ENCODE measurements around the gene MCU. TPM values are rescaled to one million over a fixed set of nuclear protein-coding genes. Genes with fewer than 3 reads are reported as not detected.

MCU gene
- total RNA-seq, 1 donor from 2014 or later, result 21.7 TPM

DNA sequence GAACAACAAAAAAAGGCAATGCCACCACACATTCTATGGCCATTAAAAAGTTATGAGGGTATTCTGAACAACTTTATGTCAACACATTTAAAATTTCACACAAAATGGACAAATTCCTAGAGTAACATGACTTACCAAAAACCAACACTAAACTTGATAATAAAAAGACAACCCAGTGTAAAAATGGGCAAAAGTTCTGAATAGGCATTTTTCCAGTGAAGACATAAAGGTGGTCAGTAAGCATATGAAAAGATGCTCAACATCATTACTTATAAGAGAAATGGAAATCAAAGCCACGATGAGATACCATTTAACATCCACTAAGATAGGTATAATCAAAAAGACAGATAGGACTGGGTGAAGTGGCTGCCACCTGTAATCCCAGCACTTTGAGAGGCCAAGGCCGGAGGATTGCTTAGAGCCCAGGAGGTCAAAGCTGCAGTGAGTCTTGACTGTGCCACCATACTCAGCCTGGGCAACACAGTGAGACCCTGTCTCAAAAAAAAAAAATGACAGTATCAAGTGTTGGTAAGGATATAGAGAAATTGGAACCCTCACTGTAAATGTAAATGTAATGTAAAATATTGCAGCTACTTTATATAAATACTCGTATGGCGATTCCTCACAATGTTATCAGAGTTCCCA, 130.5 kb downstream of the MCU start:
- no peaks in the 10 kb centered on the region for H3K4me1 Mint-ChIP-seq
- TF ChIP-seq, protein P1, sequence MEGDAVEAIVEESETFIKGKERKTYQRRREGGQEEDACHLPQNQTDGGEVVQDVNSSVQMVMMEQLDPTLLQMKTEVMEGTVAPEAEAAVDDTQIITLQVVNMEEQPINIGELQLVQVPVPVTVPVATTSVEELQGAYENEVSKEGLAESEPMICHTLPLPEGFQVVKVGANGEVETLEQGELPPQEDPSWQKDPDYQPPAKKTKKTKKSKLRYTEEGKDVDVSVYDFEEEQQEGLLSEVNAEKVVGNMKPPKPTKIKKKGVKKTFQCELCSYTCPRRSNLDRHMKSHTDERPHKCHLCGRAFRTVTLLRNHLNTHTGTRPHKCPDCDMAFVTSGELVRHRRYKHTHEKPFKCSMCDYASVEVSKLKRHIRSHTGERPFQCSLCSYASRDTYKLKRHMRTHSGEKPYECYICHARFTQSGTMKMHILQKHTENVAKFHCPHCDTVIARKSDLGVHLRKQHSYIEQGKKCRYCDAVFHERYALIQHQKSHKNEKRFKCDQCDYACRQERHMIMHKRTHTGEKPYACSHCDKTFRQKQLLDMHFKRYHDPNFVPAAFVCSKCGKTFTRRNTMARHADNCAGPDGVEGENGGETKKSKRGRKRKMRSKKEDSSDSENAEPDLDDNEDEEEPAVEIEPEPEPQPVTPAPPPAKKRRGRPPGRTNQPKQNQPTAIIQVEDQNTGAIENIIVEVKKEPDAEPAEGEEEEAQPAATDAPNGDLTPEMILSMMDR (conservative IDR thresholded peaks at IDR 0.05), result no peak
- H3K27ac Mint-ChIP-seq (ENCODE audit: unreplicated experiment), result no peak overlapping the region
- no peak for DNase-seq (ENCODE audit: low read depth, low spot score)
- H3K27me3 Mint-ChIP-seq (ENCODE audit: low read depth), result no peaks in the 10 kb centered on the region
- peaks cover 8% of the 10 kb centered on the region for H3K9me3 Mint-ChIP-seq
- H3K4me3 Mint-ChIP-seq, result no peak overlapping the region
- H3K36me3 Mint-ChIP-seq (ENCODE audit: low read depth), result peaks cover 4% of the 10 kb centered on the region

DNA sequence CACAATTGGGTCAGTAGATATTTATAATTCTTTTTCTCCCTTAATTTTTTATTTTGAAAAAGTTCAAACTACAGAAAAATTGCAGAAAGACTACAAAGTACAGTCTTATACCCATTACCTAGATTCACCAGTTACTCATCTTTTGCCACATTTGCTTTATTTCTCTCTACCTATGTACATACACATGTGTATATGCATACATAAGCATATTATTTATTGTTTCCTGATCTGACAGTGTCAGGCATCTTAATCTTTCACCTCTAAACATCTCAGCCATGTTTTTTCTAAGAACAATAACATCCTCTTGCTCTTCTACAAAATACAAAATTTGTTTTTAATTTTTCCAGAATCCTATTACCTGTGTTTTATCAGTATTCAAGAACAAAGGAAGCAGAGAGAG, 133.2 kb downstream of the MCU start:
- H3K27me3 Mint-ChIP-seq (ENCODE audit: low read depth), result no peaks in the 10 kb centered on the region
- H3K4me3 Mint-ChIP-seq, result no peak overlapping the region
- DNase-seq (ENCODE audit: low read depth, low spot score), result no peak
- TF ChIP-seq, protein P1 (conservative IDR thresholded peaks at IDR 0.05), result no peak
- peaks cover 8% of the 10 kb centered on the region for H3K9me3 Mint-ChIP-seq
- H3K27ac Mint-ChIP-seq (ENCODE audit: unreplicated experiment), result no peak overlapping the region
- H3K4me1 Mint-ChIP-seq, result no peaks in the 10 kb centered on the region
- H3K36me3 Mint-ChIP-seq (ENCODE audit: low read depth), result peaks cover 4% of the 10 kb centered on the region

DNA sequence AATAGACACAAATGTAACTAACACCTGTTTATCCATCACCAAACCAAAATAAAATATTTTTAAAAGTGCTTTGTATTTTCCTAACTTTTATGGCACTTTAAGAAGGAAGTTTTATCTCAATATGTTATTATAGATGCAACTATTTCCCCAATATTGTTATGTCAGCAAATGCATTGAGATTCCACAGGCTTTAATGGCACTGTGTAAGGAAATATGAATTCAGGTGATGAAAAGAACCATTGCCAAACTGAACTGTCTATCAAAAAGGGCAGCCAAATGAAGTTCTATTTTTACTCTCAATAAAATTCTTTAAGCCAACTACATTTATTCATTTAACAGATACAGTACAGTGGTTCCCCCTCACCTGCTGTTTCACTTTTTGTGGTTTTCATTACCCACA, 134.4 kb downstream of the MCU start:
- H3K36me3 Mint-ChIP-seq (ENCODE audit: low read depth), result peaks cover 4% of the 10 kb centered on the region
- H3K4me3 Mint-ChIP-seq, result no peak overlapping the region
- no peaks in the 10 kb centered on the region for H3K4me1 Mint-ChIP-seq
- peaks cover 8% of the 10 kb centered on the region for H3K9me3 Mint-ChIP-seq
- TF ChIP-seq, protein P1 (conservative IDR thresholded peaks at IDR 0.05), result no peak
- no peaks in the 10 kb centered on the region for H3K27me3 Mint-ChIP-seq (ENCODE audit: low read depth)
- no peak for DNase-seq (ENCODE audit: low read depth, low spot score)
- no peak overlapping the region for H3K27ac Mint-ChIP-seq (ENCODE audit: unreplicated experiment)

DNA sequence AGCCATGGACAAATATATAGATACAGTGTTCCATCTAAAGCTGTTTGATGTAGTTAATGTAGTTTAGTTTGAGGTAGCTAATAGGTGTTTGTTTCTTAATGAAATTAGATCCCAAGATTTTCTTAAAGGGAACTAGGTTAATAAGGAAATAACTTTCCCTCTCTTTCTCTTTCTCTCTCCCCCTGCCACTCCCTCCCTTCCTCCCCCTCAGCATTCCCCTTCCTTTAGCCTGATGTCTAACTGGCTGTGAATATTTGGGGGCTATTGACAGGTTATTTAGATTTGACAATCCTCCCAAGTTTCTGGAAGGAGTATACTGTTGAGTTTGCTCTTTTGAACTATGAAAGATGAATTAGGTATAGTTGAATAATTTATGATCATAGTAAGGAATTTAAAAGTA, 136.4 kb downstream of the MCU start:
- Mint-ChIP-seq H3K4me3 (no peak overlapping the region), H3K27ac (ENCODE audit: unreplicated experiment) (no peak overlapping the region)

DNA sequence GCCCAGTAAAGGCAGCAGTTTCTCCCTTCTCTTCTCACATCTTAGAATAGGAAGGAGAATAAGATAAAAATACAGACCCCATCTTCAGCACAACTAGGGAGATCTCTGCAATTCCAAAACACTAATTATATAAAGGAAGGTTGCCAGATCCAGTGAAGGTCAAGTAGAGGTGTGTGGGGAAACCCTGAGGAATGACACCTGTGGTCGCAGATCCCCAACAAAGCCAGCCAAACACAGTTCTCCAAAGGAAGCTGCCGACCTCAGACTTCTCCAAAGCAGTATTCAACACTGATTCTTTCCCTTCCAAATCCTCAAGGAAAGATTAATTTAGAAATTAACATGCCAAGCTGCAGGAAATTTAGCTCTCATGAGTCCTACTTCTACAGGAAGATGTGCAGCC, 138.7 kb downstream of the MCU start:
- Mint-ChIP-seq H3K4me1 (no peaks in the 10 kb centered on the region), H3K36me3 (ENCODE audit: low read depth) (no peaks in the 10 kb centered on the region), H3K4me3 (no peak overlapping the region), H3K27ac (ENCODE audit: unreplicated experiment) (no peak overlapping the region), H3K9me3 (no peaks in the 10 kb centered on the region), H3K27me3 (ENCODE audit: low read depth) (no peaks in the 10 kb centered on the region)
- no peak for DNase-seq (ENCODE audit: low read depth, low spot score)
- TF ChIP-seq, protein P1 (conservative IDR thresholded peaks at IDR 0.05), result no peak

More for the DNA sequence above, 136.4 kb downstream of the MCU start:
- Mint-ChIP-seq H3K4me1 (no peaks in the 10 kb centered on the region), H3K9me3 (no peaks in the 10 kb centered on the region), H3K36me3 (ENCODE audit: low read depth) (no peaks in the 10 kb centered on the region), H3K27me3 (ENCODE audit: low read depth) (no peaks in the 10 kb centered on the region)
- TF ChIP-seq, protein P1 (conservative IDR thresholded peaks at IDR 0.05), result no peak
- DNase-seq (ENCODE audit: low read depth, low spot score), result no peak

Measured in neural crest cell (in vitro differentiated cells).